HG03571 (cell line): Measurements from ENCODE around the gene CACNA2D1.

Experiments used
- ATAC-seq: cut with Tn5 transposase; IDR thresholded peaks from one replicate; pipeline ENCODE4 v1.9.1; 2021; ENCODE audit not compliant: unreplicated experiment

The CACNA2D1 gene

GRCh38 chr7:82347808-82348207, 95.8 kb downstream of the CACNA2D1 start:
- no peak for ATAC-seq

GRCh38 chr7:82345886-82346285, 97.7 kb downstream of the CACNA2D1 start:
- ATAC-seq = no peak

- no peak for ATAC-seq
Measured at GRCh38 chr7:82343716-82344115, 99.9 kb downstream of the CACNA2D1 start.

- ATAC-seq = no peak
Measured at GRCh38 chr7:82339958-82340357, 103.6 kb downstream of the CACNA2D1 start.

GRCh38 chr7:82335927-82336326, 107.7 kb downstream of the CACNA2D1 start:
- ATAC-seq = no peak

GRCh38 chr7:82335001-82335400, 108.6 kb downstream of the CACNA2D1 start:
- ATAC-seq = no peak

GRCh38 chr7:82331234-82331633, 112.3 kb downstream of the CACNA2D1 start:
- no peak for ATAC-seq

- no peak for ATAC-seq
Measured at GRCh38 chr7:82330706-82331215, 112.8 kb downstream of the CACNA2D1 start.

- no peak for ATAC-seq
Measured at GRCh38 chr7:82327898-82328297, 115.7 kb downstream of the CACNA2D1 start.

GRCh38 chr7:82325416-82325815, 118.2 kb downstream of the CACNA2D1 start:
- ATAC-seq = no peak

GRCh38 chr7:82323806-82324205, 119.8 kb downstream of the CACNA2D1 start:
- ATAC-seq = no peak

GRCh38 chr7:82319674-82320118, 123.9 kb downstream of the CACNA2D1 start:
- ATAC-seq = no peak

GRCh38 chr7:82318786-82319185, 124.8 kb downstream of the CACNA2D1 start:
- ATAC-seq = no peak

- ATAC-seq = no peak
Measured at GRCh38 chr7:82317760-82318159, 125.8 kb downstream of the CACNA2D1 start.

GRCh38 chr7:82317257-82317721, 126.3 kb downstream of the CACNA2D1 start:
- no peak for ATAC-seq

- ATAC-seq = no peak
Measured at GRCh38 chr7:82313269-82313668, 130.3 kb downstream of the CACNA2D1 start.

- no peak for ATAC-seq
Measured at GRCh38 chr7:82312646-82313045, 130.9 kb downstream of the CACNA2D1 start.

- no peak for ATAC-seq
Measured at GRCh38 chr7:82305347-82306005, 138.1 kb downstream of the CACNA2D1 start.

- no peak for ATAC-seq
Measured at GRCh38 chr7:82294865-82295264, 148.7 kb downstream of the CACNA2D1 start.

GRCh38 chr7:82294382-82294784, 149.2 kb downstream of the CACNA2D1 start:
- ATAC-seq = no peak

GRCh38 chr7:82293467-82293866, 150.1 kb downstream of the CACNA2D1 start:
- ATAC-seq = no peak

- ATAC-seq = no peak
Measured at GRCh38 chr7:82291931-82292330, 151.6 kb downstream of the CACNA2D1 start.

GRCh38 chr7:82289889-82290288, 153.7 kb downstream of the CACNA2D1 start:
- ATAC-seq = no peak
